ENCODE measurements around the gene CBLL1.

- TF ChIP-seq POLR2A (IDR thresholded peaks at IDR 0.05; ENCODE audit: insufficient read depth in 1 of 2, low read depth in 2 of 2, low read length in 2 of 2) (no peak), ZNF780A (CRISPR knock-in tag; IDR thresholded peaks at IDR 0.05) (no peak), SRF (IDR thresholded peaks at IDR 0.05; ENCODE audit: low read depth, low read length) (no peak), ZNF30 (CRISPR knock-in tag; IDR thresholded peaks at IDR 0.05) (no peak), JUN (CRISPR knock-in tag; IDR thresholded peaks at IDR 0.05) (no peak)
These were observed 2.1 kb downstream of the CBLL1 start for GRCh38 chr7:107746006-107746405.

Data from HepG2 (cell line).